ENCODE measurements around the gene CRB2.

- TF ChIP-seq ZC3H10 (CRISPR knock-in tag; IDR thresholded peaks at IDR 0.05), result no peak
- TF ChIP-seq PATZ1 (CRISPR knock-in tag; IDR thresholded peaks at IDR 0.05; ENCODE audit: borderline replicate concordance), result no peak
Measured at GRCh38 chr9:123376218-123377071, 20.4 kb downstream of the CRB2 start.
